Right cardiac atrium (tissue), 5 donors: ENCODE measurements around the gene RPL13. TPM values are rescaled to one million over a fixed set of nuclear protein-coding genes. Genes with fewer than 3 reads are reported as not detected.

Source experiments
- ATAC-seq, 2 donors: fragments of 200-7000 bp; cut with Tn5 transposase; one replicate each; pipeline versions ENCODE4 v1.8.0 to v1.9.1; 2020; ENCODE audit warnings: moderate library complexity in 2 of 2, mild to moderate bottlenecking in 1 of 2
- DNase-seq, 3 donors: peaks; one replicate each; pipeline ENCODE4 v3.0.0-alpha.2; 2020
- H3K27ac ChIP-seq: one replicate; pipeline ENCODE4 v1.5.1; 2013; ENCODE audit warnings: mild to moderate bottlenecking, low read length, control low read depth, moderate library complexity
- H3K27me3 ChIP-seq: one replicate; pipeline ENCODE4 v1.6.1; 2013; ENCODE audit not compliant: control insufficient read depth, insufficient read depth
- H3K4me1 ChIP-seq: one replicate; pipeline ENCODE4 v1.6.1; 2013; ENCODE audit warnings: low read length; ENCODE audit not compliant: control insufficient read depth, insufficient read depth
- H3K4me3 ChIP-seq: one replicate; pipeline ENCODE4 v1.5.1; 2013; ENCODE audit warnings: low read length, control low read depth
- H3K9me3 ChIP-seq: one replicate; pipeline ENCODE4 v1.6.1; 2013; ENCODE audit warnings: low read length; ENCODE audit not compliant: control insufficient read depth
- WGBS: extraction: QIAGEN DNeasy Blood & Tissue Kit; methylation state at CpG from one replicate; pipeline ENCODE4 v1.1.7; 2013; 5-methylcytosine and 5-hydroxymethylcytosine counted together
- intact Hi-C, 4 donors: fragments of 100-400 bp; cut with DNase I; formaldehyde crosslinking; loops; one replicate each; pipeline versions ENCODE4 v1.11.0 to v1.14.0; 2022 to 2023
- polyA plus RNA-seq: library from polyadenylated mRNA; stranded (reverse); fragments of 200-250 nt; gene quantifications from one replicate; pipeline ENCODE4 v1.2.3, GENCODE V29; 2013
- total RNA-seq, 4 donors: library from RNA; stranded (reverse); fragmentation: NEBNext Ultra II Directional; extraction: Animal tissue kit (Norgen Biotek cat#: 25700); gene quantifications; one replicate each; pipeline ENCODE4 v1.2.1, GENCODE V29; 2021
- donor health status: healthy with polysubstance abuse.
- donor health status: DM: no; HTN: yes; CAD: no.
- donor health status: DM: no; HTN: no; CAD: no.
- donor health status: DM: no; HTN: yes; CAD: no; lungs with severe emphysema.
- donor health status: DM: yes; HTN: yes; CAD: no.

Gene RPL13
- total and polyA plus RNA-seq, 5 donors, result 1,148 to 3,185 (median 1,318) TPM

DNA sequence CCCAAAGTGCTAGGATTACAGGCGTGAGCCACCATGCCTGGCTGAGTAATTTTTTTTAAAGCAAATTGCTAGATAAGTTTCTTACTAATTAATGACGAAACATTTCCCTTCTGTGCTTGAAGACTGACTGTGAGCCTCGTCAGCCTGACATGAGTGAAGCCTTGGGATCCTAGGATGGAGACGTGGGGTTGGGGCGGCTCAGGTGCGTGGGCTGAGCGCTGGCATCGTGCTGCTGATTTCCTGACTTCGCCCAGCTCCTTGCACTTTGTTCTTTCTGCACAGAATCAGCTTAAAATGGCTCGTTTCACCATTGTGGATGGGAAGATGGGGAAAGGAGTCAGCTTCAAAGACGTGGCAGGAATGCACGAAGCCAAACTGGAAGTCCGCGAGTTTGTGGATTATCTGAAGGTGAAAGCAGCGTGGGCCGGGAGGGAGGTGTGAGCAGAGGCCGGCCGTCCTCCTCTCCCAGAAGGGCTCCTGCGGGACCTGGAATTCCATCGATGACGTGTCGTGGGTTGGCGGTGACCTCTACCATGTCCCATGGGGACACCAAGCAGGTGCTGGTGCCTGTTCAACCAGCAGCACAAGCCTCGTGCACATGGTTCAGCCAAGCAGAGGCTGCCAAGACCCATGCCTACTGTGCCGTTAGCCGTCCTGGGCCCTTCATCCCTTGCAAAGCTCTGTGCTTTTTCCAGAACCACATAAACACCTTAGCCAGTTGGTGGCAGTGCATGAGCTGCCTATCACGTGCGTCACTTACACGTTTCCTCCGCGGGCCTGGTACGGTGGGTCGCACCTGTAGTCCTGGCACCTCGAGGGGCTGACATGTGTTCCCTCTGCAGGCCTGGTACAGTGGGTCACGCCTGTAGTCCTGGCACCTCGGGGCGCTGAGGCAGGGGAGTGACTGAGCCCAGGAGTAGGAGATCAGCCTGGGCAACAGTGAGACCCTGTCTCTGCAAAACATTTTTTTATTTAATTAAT lies 29.8 kb upstream of the RPL13 start:
- Histone ChIP-seq H3K27me3 (no peaks in the 10 kb centered on the region), H3K4me3 (no peak overlapping the region), H3K27ac (no peak overlapping the region), H3K9me3 (no peaks in the 10 kb centered on the region), H3K4me1 (peaks cover 2% of the 10 kb centered on the region)
- intact Hi-C loops, result no loop called here
- DNase-seq, result no peak
- 89% methylated on average over 37 of the region's 37 CpGs for WGBS
- no peak for ATAC-seq

DNA sequence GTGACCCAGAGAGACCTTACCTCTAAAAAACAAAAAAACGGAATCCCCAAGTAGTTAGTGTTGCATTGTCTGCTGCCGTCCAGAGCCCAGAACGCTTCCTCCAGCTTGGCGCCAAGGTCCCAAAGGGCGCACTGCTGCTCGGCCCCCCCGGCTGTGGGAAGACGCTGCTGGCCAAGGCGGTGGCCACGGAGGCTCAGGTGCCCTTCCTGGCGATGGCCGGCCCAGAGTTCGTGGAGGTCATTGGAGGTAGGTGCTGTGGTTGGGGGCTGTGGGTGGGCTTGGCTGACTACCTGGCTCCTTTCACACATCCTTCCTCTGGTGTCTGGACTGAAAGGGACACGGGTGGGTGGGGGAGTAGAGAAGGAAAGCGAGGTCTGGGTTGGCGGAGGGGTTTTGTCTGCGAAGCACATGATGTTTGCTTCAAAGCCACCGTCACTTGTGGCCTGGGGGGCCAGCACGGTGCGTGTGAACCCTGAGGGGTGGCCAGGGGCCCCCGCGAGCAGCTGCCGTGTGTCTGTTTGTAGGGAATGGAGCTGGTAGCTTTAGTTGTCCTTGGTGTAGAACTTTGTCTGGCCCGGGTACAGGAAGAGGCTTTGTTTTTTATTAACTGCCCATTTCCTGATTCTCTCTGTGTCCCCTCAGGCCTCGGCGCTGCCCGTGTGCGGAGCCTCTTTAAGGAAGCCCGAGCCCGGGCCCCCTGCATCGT lies 28.5 kb upstream of the RPL13 start:
- intact Hi-C loops, result no loop called here
- DNase-seq (no peak), ATAC-seq (peak in 1 of 2 donors; percentile 15)
- WGBS, result 72% methylated on average over 31 of the region's 31 CpGs
- Histone ChIP-seq H3K27me3 (no peaks in the 10 kb centered on the region), H3K4me3 (no peak overlapping the region), H3K27ac (no peak overlapping the region), H3K9me3 (no peaks in the 10 kb centered on the region), H3K4me1 (peaks cover 2% of the 10 kb centered on the region)

DNA sequence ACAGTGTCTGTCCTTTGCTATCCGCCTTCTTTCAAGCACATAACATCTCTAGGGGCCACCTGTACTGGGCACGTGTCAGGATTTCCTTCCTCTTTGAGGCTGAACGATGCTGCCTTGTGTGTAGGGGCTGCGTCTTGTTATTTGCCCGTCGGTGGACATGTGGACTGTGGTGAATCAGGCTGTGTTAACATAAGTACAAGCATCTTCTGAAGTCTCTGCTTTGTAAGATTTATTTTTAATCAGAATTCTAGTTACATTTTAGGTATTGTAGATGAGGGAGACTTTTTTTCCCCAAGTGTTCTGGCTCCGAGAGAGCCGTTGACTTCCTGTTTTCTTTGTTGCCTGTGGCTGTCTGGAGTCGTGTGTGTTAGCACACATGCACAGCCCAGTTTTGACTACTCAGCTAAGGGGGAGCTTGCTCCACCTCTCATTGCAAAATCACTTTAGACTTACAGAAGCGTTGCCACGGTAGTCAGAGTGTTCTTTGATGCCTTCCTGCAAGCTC lies 26.2 kb upstream of the RPL13 start:
- no peaks in the 10 kb centered on the region for H3K27me3 ChIP-seq
- H3K4me3 ChIP-seq, result no peak overlapping the region
- 51% methylated on average over 11 of the region's 11 CpGs for WGBS
- intact Hi-C loops, result no loop called here
- peak; percentile 47 to 66 for ATAC-seq
- H3K27ac ChIP-seq, result peak overlapping the region; percentile 22
- peaks cover 2% of the 10 kb centered on the region for H3K4me1 ChIP-seq
- DNase-seq, result no peak
- no peaks in the 10 kb centered on the region for H3K9me3 ChIP-seq

DNA sequence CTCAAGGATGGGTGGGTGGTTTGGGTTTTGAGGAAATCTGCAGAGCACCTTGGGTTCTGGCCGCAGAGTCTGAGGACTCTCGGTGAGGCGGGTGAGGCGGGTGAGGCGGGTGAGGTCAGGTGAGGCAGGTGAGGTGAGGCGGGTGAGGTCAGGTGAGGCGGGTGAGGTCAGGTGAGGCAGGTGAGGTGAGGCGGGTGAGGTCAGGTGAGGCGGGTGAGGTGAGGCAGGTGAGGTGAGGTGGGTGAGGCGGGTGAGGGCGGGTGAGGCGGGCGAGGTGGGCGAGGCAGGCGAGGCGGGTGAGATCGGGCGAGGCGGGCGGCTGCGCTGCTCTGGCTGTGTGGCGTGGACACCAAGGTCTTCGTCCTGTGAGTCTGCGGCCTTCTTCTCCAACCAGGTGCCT lies 24.1 kb upstream of the RPL13 start:
- H3K4me3 ChIP-seq, result no peak overlapping the region
- intact Hi-C loops, result no loop called here
- 95% methylated on average over 24 of the region's 24 CpGs for WGBS
- H3K9me3 ChIP-seq, result no peaks in the 10 kb centered on the region
- no peak overlapping the region for H3K27ac ChIP-seq
- ATAC-seq (no peak), DNase-seq (no peak)
- H3K27me3 ChIP-seq, result no peaks in the 10 kb centered on the region
- peaks cover 2% of the 10 kb centered on the region for H3K4me1 ChIP-seq

DNA sequence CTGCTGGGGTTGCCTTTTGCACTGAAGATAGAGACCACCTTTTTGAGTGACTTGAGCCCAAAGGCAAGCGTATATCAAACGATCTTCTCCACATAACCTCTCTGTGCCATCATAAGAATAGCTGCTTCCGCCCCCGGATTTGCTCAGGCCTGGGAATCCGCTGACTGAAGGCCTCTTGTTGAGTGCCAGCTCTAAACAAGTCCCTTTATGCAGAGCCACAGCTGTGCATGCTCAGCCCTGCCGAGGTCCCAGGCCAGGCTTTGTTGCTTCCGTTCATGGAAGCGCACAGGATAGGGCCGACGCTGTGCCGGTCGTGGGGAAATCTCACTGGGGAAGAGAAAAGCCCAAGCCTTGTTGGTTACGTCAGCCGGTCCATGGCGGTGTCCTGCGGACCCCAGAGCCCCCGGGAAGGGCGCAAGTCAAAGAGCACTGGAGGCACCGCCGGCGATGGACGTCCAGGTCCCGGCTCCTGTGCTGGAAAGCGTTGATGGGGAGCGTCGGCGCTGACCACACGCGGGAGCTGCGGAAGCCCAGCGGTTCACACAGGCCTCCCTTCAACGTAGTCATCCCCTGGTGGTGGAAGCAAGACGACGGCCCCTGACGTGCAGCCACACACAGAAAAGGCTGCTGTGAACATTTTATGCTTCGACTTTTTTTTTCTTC lies 23.5 kb upstream of the RPL13 start:
- DNase-seq (peak in 1 of 3 donors; percentile 32), ATAC-seq (no peak)
- H3K9me3 ChIP-seq, result no peaks in the 10 kb centered on the region
- H3K4me1 ChIP-seq, result peaks cover 2% of the 10 kb centered on the region
- WGBS, result 85% methylated on average over 36 of the region's 36 CpGs
- no peak overlapping the region for H3K4me3 ChIP-seq
- H3K27ac ChIP-seq, result no peak overlapping the region
- intact Hi-C loops, result no loop called here
- no peaks in the 10 kb centered on the region for H3K27me3 ChIP-seq

DNA sequence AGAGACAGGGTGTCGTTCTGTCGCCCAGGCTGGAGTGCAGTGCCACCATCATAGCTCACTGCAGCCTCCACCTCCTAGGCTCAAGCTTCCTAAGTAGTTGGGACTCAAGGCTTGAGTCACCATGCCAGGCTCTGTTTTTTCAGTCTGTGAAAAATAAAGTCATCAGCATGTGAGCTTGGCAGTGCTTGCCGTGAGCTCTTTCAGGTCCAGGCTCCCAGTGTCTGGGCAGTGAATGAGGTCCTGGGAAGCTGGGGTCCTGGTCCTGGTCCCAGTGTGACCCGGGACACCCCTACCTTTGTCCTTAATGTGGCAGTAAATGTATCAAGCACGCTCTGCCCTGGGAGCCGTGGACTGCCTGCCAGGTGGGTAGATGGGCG lies 22.9 kb upstream of the RPL13 start:
- Histone ChIP-seq H3K27me3 (no peaks in the 10 kb centered on the region), H3K27ac (no peak overlapping the region), H3K9me3 (no peaks in the 10 kb centered on the region), H3K4me3 (no peak overlapping the region), H3K4me1 (peaks cover 2% of the 10 kb centered on the region)
- 92% methylated on average over 7 of the region's 7 CpGs for WGBS
- ATAC-seq, result no peak
- intact Hi-C loops, result no loop called here
- no peak for DNase-seq

DNA sequence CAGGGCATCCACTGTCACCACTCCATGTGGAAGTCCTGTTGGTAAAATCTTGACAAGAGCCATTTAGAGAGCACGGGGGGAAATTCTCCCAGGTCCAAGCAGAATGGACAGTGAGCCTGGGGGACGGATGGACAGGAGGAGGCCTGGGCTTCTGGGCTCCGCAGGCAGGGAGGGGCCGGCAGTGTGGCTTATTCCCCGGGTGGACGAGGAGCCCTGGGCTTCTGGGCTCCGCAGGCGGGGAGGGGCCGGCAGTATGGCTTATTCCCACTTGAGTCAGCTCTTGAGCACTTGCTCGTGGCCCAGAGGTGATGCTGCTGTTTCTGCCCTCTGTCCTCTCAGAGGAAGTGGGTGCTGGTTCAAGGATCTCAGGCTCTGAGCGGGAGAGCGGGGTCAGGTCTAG lies 22.2 kb upstream of the RPL13 start:
- Histone ChIP-seq H3K9me3 (no peaks in the 10 kb centered on the region), H3K4me1 (peaks cover 2% of the 10 kb centered on the region), H3K4me3 (no peak overlapping the region), H3K27me3 (no peaks in the 10 kb centered on the region), H3K27ac (no peak overlapping the region)
- WGBS, result 90% methylated on average over 12 of the region's 12 CpGs
- intact Hi-C loops, result no loop called here
- DNase-seq, result no peak
- ATAC-seq, result no peak

DNA sequence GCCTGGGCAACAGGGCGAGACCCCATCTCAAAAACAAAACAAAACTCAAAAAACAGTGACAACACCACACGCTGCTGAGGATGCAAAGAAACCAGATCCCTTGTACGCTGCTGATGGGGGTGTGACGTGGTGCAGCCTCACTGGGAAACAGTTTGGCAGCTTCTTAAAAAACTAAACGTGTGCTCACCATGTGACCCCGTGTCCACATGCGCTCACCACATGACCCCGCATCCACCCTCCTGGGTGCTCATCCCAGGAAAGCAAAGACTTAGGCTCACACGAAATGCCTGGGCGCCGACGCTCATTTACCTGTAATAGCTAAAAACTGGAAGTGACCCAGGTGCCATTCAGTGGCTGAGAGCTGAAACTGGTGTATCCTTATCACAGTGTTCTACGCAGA lies 19.9 kb upstream of the RPL13 start:
- DNase-seq, result no peak
- Histone ChIP-seq H3K4me3 (no peak overlapping the region), H3K27me3 (no peaks in the 10 kb centered on the region), H3K27ac (peak overlapping the region; percentile 25), H3K4me1 (no peaks in the 10 kb centered on the region), H3K9me3 (no peaks in the 10 kb centered on the region)
- intact Hi-C loops, result no loop called here
- 68% methylated on average over 13 of the region's 13 CpGs for WGBS
- peak; percentile 23 to 33 for ATAC-seq

DNA sequence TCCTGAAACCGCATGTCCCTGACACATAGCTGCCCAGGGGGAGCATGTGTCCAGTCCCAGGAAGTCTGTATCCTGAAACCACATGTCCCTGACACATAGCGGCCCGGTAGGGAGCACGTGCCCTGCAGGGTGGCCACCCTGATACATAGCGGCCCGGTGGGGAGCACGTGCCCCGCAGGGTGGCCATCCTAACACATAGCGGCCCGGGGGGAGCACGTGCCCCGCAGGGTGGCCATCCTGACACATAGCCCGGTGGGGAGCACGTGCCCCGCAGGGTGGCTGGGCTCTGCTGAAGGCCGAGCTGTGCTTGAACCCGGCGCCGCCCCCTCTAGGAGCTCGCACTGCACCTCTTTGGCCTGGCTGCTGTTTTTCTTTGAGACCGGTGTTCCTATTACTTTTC lies 18.7 kb upstream of the RPL13 start:
- WGBS, result 90% methylated on average over 21 of the region's 21 CpGs
- Histone ChIP-seq H3K27me3 (no peaks in the 10 kb centered on the region), H3K4me3 (no peak overlapping the region), H3K4me1 (no peaks in the 10 kb centered on the region), H3K9me3 (no peaks in the 10 kb centered on the region), H3K27ac (no peak overlapping the region)
- ATAC-seq (peak; percentile 4 to 9), DNase-seq (no peak)
- intact Hi-C loops, result no loop called here

DNA sequence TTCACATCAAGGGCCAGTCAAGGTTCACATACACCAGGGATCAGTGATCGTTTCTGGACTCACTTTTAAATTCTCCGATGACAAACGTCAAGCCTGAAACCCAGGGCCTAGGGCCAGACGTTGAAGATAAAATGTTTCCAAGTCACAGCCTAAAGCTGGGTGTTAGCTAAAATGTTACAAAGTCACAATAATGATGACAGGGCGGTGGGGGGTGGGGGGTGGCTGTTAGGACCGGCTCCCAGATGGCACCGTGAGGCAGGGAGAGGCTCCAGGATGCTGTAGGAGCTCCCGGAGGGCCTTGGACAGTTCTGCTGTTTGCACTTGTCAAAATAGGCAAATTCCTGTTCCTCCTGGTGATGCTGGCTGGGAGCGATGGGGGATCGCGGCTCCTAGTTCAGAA lies 16.4 kb upstream of the RPL13 start:
- no peak for ATAC-seq
- WGBS, result 89% methylated on average over 11 of the region's 11 CpGs
- no peaks in the 10 kb centered on the region for H3K9me3 ChIP-seq
- no peak overlapping the region for H3K4me3 ChIP-seq
- no peaks in the 10 kb centered on the region for H3K27me3 ChIP-seq
- DNase-seq, result no peak
- no peak overlapping the region for H3K27ac ChIP-seq
- no peaks in the 10 kb centered on the region for H3K4me1 ChIP-seq
- intact Hi-C loops, result no loop called here

DNA sequence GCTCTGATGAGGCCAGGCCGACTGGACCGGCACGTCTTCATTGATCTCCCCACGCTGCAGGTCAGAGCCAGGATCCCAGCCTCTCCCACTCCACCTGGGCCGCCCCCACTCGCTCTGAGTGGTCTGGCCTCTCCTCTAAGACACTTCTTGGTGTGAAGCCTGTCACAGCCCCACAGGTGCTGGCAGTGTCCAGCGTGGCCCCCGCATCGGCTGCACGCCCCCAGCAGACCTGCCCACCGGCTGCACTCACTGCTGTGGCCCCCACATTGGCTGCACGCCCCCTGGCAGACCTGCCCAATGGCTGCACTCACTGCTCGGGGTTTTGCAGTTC lies 15.8 kb upstream of the RPL13 start:
- Histone ChIP-seq H3K4me3 (no peak overlapping the region), H3K9me3 (no peaks in the 10 kb centered on the region), H3K27ac (no peak overlapping the region), H3K4me1 (no peaks in the 10 kb centered on the region), H3K27me3 (no peaks in the 10 kb centered on the region)
- DNase-seq (no peak), ATAC-seq (no peak)
- WGBS, result 92% methylated on average over 13 of the region's 13 CpGs
- intact Hi-C loops, result no loop called here
